ENCODE measurements around the gene SLC1A2.

SLC1A2 gene

DNA sequence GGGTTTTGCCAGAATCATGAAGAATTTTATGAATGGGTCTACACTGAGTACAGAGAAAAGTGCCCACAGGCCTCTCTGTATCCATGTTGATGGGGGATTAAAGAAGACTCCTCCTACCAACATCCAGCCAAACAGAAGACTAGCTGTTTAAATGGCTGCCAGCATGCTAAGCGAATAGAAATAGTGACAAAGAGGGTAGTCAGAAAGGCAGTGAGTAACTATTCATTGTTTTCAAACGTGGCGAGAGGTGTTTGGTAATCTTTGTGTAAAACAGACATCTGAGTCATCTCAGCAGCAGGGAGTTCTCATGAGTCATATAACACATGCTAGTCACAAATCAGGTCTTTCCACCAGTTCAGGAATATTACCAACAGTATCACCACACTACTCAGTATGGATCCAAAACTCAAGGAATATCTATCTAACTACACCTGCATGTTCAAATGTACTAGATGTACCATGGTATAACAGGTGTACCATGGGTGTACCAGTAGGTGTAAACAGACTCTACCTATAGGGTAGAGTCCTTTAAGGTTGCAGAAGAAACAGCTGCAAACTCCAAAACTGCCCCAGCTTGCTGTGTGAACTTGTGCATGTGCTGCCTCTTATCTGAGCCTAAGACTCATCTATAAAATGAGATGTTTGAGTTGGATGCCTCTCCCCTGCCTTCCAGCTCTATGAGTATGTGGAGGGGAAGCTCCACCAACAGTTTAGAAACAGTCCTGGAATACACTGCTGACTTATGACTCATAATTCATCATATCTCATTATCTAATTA, 82.0 kb downstream of the SLC1A2 start:
- TF ChIP-seq, protein P1, sequence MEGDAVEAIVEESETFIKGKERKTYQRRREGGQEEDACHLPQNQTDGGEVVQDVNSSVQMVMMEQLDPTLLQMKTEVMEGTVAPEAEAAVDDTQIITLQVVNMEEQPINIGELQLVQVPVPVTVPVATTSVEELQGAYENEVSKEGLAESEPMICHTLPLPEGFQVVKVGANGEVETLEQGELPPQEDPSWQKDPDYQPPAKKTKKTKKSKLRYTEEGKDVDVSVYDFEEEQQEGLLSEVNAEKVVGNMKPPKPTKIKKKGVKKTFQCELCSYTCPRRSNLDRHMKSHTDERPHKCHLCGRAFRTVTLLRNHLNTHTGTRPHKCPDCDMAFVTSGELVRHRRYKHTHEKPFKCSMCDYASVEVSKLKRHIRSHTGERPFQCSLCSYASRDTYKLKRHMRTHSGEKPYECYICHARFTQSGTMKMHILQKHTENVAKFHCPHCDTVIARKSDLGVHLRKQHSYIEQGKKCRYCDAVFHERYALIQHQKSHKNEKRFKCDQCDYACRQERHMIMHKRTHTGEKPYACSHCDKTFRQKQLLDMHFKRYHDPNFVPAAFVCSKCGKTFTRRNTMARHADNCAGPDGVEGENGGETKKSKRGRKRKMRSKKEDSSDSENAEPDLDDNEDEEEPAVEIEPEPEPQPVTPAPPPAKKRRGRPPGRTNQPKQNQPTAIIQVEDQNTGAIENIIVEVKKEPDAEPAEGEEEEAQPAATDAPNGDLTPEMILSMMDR (IDR thresholded peaks at IDR 0.05) = no peak

DNA sequence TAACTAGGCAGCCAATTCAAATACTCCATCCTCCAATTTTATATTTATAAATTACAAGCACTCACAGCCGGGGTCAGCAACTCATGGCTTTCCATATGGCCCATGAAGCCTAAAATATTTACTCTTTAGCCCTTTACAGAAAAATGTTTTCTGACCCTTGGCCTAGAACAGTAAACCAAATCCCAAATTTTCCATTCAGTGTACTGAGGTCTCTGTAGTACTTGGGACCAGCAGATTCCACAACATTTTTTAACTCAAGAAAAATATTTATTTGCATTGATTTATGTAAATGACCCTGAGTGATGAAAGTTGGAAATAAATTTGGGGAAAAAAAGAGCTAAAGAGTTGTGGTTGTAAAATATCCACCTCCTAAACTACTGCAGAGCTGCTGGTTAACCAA, 82.6 kb downstream of the SLC1A2 start:
- TF ChIP-seq, protein P1 (IDR thresholded peaks at IDR 0.05) = no peak

DNA sequence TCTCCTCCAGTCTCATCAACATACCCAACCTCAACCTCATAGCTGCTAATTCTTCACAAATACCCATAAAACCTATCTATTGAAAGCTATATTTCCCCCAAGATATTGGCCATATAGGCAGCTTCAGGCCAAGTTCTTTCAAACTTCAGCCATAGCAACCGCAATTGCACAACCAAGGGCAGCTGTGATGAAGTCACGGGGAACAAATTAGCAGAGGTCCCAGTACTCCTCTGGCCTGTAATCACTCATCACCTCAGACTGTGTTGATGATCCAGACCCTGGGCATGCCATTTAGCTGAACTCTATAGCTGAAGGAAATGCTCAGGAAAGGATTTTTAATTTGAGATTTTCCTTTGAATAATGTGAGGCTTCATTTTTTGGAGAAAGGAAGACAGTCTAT, 84.1 kb downstream of the SLC1A2 start:
- TF ChIP-seq, protein P1 (IDR thresholded peaks at IDR 0.05) = no peak

DNA sequence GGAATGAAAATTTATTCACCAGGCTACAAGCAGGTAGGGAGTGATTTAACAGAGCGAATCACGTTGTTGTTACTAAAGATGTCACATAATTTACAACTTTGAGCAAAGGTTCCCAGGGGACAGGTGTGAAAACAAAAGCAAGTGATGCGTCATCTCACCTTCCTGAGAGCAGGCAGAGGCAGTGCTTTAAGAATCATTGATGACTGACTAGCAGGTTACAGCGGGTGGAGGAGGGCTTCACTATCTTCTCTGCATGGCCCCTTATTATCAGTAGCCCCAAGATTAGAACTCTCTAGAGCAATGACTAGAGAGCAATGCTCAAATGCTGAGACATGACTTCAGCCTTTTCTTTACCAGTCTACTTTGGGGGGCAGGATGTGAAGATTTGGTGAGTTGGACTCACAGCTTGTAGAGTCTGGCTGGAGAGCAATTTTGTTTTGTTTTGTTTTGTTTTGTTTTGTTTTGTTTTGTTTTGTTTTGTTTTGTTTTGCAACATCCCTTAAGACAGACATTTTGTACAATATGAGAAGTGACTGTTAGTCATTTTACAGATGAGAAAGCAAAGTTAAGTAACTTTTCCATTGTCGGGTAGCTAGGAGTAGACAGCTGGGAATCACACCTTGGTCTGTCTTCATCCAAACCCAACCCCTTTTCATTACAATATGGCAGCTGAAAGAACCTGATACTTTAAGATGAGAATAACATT, 84.8 kb downstream of the SLC1A2 start:
- TF ChIP-seq, protein P1 (IDR thresholded peaks at IDR 0.05) = no peak

DNA sequence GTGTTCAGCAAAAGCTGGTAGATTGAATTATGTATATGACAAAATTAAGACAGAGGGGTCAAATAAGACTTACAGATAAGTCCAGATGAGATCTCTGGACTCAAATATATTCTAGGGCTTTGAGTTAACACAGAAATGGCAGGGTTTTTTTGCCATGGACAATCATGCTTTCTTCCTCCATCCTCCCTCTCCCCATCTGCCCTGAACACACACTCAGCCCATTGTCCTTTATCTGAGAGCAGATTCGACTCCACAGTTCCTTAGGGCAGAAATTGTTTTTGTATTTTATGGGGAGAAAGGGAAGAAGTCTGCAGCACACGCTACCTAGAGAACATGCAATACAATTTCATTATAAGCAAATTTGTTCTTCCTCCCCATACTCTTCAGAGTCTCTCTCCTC, 86.8 kb downstream of the SLC1A2 start:
- TF ChIP-seq, protein P1 (IDR thresholded peaks at IDR 0.05) = no peak

DNA sequence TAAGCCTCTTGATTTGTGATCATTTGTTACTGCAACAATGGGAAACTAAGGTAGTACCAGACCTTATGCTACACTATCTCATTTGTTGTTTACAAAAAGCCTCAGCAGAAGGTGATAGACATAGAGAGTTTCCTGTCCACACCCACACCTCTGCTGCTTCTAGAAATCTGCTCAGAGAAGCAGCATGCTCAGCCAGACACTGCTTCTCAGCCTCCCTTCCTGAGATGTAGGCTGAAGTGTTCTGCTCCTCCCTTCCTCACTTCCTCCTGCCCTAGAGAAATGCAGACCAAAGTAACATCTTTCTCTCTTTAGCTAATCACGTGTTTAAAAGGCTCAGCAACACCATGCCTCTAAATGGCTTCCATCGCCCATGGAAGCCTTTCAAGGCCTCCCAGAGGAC, 88.4 kb downstream of the SLC1A2 start:
- TF ChIP-seq, protein P1 (IDR thresholded peaks at IDR 0.05) = no peak

DNA sequence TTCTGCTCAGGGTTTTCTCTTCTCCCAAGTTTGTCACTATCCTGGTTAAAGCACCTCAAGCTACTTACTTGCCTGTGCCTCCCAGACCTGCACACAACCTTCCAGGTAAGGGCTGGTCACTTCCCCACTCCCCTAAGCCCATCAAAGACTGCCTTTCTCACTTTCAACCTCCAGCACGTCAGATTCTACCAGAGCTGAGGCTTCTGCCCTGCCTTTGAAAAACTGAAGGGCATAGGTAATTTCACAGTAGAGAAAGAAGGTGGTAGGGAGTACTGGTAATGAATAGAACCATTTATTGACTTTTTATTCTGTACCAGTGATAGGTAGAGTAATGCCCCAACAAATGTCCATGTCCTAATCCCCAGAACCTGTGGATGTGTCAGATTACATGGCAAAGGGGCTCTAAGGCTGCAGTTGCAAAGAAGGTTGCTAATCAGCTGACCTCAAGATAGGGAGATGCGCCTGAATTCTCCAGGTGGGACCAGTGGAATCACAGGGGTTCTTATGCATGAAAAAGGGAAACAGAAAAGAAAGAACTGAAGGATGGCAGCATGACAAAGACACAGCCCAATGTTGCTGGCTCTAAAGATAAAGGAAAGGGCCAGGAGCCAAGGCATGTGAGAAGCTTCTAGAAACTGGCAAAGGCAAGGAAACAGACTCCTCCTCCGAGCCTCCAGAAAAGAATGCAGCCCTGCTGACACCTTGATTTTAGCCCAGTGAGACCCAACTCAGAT, 89.0 kb downstream of the SLC1A2 start:
- TF ChIP-seq, protein P1 (IDR thresholded peaks at IDR 0.05) = no peak

Data from LNCAP (cell line).